T-helper 1 cell treated with Interleukin-12 subunit alpha and Interleukin-12 subunit beta and Interleukin-4 antibody, amounts not matched to agents 30 ng/mL and 1 ng/mL, for 36 hours (primary cell): Measurements from ENCODE around the gene MREG. TPM values are rescaled to one million over a fixed set of nuclear protein-coding genes. Genes with fewer than 3 reads are reported as not detected.
"Not testable (repeated sequence)": the region's sequence is repeated elsewhere in the genome, so short reads cannot be mapped to it uniquely, and the experiment has no call there.

Source experiments
- intact Hi-C: fragments of 100-400 bp; cut with micrococcal nuclease; formaldehyde crosslinking; loops from one replicate; pipeline ENCODE4 v1.15.1; 2024
- total RNA-seq: library from RNA; stranded (reverse); gene quantifications from 2 replicates; pipeline ENCODE4 v1.2.3, GENCODE V29; 2022

Gene MREG
- total RNA-seq, 1 donor from 2014 or later, result 8.7 TPM

DNA sequence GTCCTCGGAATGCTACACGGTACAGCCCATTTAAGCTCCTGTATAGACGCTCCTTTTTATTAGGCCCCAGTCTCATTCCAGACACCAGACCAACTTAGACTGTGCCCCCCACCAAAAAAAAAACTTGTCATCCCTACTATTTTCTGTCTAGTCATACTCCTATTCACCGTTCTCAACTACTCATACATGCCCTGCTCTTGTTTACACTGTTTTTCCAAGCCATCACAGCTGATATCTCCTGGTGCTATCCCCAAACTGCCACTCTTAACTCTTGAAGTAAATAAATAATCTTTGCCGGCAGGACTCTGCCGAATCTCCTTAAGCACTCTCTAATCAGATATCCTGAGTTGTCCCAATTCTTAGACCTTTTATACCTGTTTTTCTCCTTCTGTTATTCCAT, 86.4 kb downstream of the MREG start:
- intact Hi-C loops, result not testable (repeated sequence)

DNA sequence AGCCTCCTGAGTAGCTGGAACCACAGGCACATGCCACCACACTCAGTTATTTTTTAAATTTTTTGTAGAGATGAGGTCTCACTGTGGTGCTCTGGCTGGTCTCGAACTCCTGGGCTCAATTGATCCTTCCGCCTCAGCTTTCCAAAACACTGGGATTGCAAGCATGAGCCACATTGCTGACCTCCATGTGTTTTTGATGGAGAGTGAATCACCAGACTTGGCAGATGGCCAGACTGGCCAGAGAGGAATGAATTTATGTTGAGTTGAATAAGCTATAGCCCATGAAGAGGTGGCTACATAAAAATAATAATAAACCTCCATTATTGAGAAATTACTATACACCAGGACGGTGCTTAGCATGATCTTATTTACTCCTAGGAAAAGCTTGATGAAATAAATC, 91.5 kb downstream of the MREG start:
- intact Hi-C loops, result no loop called here

DNA sequence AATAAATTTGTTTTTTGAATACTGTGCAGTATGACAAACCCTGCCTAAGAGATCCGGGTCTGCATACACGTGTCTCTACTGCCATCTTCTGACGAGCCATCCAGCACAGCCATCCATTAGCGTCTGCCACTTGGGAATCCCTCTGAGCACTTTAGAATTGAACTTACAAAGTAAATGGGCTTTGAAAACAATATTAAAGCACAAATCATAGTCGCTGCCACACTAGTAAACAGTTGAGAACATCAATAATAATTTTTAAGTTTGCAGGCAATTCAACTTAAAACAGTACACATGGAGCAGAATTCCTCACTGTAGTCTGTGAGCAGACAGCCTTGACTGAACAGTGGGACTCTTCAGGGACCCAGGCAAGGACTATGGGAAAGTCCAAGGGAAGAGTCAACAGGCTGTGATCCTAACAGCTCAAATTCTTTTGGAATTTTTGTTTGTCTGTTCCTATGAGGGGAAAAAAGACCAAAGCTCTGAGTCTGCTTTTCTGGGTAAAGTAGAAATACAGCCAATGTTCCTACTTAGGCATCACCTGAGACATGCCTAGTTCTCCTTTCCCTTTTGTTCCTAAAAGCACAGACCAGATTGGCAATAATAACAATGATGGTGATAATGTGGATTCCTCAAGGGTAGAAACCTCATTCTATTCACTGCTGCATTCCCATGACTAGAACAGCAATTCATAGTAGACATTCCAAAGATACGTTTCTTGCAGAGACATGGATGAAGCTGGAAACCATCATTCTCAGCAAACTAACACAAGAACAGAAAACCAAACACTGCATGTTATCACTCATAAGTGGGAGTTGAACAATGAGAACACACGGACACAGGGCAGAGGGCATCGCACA, 92.9 kb downstream of the MREG start:
- intact Hi-C loops, result loop anchor here (1.0 kb wide), 2 partner anchors 466 to 650 kb away; no protein-coding TSS in a partner anchor

DNA sequence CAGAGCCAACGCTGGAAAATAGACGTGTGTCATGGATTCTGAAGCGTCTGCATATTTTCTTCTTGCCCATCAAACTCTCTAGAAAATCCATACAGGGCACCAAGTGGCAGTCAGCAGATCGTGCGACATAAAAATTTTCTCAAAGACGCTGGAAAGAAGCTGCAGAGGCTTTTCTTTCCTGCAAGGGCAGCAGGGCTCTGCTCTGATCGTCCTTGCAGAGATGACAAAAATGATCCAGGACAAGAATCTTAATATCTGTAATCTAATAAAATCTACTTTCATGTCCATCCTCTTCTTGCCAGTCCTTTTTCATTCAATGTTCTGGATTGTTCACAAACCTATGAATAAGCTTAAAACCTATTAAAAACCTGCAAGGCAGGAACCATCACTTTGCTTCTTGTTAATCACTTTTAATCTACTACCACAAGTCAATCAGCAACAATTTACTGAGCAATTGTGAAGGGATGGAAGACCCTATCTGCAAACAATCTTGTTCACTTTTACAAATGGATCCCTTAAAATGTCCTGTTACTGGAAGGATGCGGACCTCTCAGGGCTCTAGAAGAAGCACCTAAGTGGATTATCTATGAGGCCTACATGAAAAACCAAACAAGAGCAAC, 93.6 kb downstream of the MREG start:
- intact Hi-C loops, result loop anchor here (1.0 kb wide), 2 partner anchors 465 to 649 kb away; no protein-coding TSS in a partner anchor

DNA sequence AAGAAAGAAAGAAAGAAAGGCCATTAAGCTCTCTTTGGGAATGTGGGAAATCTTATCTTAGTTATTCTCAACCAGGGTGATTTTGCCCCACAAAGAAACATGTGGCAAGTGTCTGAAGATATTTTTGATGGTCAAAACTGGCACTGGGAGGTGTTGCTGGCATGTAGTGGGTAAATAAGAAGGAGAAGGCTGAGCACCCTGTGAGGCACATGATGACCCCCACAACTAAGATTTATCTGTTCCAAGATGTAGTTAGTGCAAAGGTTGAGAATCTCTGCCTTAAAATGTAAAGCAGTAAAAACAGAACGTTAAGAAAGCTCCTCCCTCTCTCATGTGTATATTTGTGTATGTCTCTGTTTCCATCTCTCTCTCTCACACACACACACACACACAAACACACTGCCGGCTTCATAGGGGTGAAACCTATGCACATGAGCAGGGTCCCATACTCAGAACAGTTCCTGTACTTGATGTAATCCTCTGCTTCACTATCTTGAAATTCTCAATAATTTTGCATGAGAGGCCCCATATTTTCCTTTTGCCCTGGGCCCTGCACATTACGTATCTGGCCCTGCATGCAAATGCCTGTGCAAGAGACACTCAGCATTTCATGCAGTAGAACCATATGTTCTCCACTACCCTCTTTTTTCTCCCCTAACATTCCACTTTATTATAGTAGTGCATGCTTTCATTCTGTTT, 94.3 kb downstream of the MREG start:
- intact Hi-C loops, result no loop called here

DNA sequence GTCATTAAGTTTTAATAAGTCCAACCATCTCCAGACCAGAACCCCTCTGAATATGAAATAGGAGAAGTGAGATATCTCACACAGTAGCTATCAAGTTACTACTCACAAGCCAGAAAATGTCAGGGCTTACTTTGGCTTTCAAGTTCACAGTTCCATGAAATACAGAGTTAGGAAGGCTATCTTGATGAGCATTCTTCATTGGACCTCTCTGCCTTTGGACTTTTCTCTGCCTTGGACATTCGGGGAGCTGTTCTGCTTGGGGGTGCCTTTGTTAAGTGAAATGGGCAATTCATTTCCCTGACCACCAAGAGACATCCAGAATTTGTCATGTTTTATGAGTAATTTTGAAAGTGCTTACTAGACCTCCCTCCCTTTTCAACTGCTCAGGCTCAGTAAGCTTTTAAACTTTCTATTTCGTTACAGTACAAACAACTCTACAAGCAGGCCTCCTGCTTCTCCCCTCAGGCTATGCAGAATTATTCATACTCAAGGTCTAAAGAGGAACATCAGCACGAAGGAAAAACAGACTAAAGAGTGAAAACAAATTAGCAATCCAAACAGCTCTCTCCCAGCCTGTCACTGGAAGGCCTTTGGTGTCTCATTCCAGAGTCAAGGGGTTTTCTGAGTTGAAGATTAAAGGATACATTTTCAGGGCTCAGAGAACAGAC, 95.3 kb downstream of the MREG start:
- intact Hi-C loops, result no loop called here

DNA sequence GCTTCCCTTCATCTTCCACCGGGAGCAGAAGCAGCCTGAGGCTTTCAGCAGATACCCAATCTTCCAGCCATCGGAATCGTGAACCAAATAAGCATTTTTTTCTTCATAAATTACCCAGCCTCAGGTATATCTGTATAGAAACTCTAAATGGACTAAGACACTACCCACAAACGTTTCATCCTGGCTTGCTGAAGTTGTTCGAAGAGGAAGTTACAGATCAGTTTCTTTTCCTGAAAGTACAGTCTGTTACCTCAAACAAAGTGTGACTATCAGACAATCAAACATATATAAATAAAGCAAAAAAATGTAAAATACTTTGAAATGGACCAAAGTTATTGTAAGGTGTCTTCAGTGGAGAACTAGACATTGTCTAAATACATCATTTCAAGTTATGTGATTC, 97.9 kb downstream of the MREG start:
- intact Hi-C loops, result no loop called here

DNA sequence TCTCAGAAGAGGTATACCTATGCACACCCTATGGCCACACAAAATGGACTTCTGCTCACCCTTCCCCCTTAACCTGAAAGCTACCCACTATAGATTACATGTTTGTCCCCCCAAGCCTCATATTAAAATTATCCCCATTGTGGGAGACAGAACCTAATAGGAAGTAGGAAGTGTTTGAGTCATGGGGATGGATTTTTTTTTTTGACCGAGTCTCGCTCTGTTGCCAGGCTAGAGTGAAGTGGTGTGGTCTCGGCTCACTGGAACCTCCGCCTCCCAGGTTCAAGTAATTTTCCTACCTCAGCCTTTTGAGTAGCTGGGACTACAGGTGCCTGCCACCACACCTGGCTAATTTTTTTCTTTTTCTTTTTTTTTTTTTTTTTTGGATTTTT, 98.6 kb downstream of the MREG start:
- intact Hi-C loops, result no loop called here

DNA sequence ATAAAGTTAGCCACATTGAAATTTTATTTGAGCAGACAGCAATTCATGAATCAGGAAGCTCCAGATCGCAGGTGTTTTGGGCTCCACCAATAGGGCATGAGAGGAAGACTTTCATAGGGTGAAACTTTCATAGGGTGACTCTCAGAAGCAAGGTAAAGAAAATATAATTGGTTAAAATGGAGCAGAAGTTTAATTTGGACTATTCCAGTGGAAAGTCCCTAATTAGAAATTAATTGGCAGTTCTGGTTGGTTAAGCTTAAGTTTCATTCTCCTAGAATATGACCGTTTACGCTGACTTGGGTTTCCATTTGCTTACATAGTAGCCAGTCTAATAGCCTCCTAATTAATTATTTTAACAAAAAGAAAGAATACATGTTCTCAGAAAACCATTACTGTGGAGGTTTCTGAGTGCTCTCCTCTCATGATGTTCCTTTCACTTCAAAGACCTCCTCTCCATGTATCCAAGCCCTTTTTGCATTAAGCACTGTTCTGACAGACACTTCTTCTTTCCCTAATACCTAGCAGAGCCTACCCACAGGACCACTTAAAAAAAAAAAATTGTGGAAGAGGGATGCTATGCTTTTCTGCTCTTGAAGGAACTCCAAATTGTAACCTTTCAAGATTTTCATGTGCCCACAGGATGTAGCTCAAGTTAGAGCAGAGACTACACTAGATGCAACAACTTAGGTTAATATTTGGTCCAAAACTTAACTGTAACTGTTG, 99.1 kb downstream of the MREG start:
- intact Hi-C loops, result no loop called here

DNA sequence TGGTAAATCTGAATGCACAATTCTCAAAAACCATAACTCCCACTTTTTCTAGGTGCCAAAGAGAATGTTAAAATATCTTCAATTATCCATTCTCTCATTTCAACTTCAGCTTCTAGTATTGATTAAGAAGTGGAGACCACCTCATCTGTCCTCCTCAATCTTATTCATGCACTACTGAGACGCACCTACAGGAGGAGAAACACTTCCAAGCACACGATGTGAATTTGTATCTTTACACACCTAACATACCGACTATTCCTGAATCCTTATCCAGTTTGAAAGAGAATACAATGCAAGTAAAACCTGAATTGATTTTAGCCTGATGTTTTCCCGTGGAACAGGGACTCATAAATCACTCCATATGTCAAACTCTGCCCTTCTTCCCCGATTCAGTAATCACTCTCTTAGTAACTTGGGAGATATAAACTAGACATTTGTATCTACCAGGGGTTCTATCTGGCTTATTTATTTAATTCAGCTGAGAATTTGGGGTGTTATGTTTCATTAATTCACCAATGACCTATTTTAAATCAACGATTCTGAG, 101.0 kb downstream of the MREG start:
- intact Hi-C loops, result no loop called here

DNA sequence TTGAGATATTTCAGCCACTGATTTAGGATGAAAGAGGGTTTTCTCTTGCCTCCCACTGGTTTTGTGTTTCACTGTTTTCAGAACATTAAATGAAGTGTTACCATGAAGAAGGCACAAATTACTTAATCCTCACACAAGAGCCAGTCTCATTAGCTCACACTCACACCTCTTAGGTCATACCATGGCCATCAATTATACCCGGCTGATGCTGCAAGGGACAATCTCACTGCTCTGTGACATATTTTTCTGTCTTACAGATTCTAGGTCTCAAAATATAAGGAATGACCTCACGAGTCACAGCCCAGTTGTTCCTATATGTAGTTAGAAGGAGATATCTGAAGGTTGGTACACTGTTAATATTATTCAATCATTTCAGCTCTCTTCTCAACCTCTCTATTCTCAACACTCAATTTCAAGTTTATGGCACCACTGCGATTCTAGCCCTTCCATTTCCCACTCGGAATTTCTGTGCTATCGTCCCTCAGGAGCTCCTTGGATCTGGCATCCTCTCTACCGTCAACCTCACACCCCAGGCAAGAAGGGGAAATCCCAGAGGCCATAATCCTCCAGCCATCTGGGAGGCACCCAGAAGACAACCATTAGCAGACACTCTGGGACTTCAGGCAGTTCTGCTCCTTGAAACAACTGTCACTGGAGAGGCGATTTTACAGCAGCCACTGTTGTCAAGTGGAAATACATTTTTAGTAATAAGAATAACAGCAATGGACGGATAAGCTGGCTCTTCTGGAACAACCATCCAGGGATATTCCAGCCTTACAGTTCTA, 101.9 kb downstream of the MREG start:
- intact Hi-C loops, result no loop called here

DNA sequence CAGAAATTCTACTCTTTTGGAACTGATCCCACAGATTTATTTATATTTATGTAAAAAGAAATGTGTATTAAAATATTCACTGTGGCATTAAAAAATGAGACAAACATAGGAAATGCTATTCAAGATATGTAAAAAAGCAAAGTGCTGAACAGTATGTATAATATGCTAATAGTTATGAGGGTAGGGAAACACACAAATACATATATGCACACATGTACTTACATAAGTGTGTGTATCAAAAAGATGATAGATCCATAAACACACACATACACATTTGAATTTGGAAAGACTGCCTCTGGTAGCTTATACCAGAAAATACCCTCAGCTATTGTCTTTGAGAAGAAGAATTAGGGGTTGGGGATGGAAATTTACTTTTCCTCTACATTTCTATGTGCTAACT, 103.2 kb downstream of the MREG start:
- intact Hi-C loops, result no loop called here

DNA sequence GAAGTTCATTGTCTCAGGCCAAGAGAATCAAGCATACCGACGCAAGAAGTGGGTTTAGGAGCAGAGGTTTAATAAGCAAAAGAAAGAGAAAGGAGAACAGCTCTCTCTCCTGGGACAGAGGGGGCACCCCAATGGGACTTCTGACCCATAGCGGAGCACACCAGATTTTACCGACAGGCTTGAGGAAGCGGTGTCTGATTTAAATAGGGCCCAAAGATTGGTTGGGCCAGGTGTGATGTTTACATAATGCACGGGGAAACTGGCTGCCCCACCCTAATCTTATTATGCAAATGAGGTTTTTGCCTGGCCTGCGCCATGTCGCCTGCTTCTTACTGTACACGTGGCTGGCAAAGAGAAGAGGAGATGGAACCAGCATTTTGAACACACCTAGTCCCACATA, 106.2 kb downstream of the MREG start:
- intact Hi-C loops, result no loop called here

DNA sequence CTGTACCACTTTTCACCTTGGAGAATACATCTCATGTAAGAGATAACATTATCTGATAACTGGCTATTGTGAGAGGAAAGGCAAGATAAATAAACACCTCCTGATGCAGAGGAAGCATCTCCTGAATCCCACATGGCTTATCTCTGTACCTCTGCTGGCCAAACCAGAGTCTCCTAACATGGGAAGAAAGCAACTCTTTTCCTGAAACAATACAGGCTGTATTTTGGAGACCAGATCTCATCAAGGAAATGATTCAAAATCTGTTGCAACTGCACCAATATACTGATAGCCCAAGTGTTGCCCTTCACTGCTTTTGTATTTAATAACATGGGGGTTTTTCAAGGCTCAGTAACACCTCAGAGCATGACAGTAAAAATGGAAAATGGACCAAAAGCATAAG, 106.9 kb downstream of the MREG start:
- intact Hi-C loops, result no loop called here

DNA sequence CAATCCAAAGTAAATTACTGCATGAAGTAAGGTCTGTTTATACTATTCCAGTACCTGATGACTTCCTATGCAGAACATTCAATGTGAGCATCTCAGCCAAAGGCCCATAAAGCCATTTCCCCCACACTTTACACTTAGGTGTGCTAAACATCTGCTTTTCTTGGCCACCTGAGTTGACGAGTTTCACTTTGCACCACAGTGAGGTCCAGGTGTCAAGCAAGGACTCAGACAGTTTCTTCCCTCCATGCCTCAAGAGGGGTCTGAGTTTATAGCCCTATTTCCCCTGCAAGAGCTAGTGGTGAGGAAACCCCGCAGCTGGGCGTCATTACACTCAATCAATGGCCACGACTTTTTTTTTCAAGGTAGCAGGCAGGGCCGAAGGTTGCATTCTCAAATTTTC, 107.7 kb downstream of the MREG start:
- intact Hi-C loops, result no loop called here

DNA sequence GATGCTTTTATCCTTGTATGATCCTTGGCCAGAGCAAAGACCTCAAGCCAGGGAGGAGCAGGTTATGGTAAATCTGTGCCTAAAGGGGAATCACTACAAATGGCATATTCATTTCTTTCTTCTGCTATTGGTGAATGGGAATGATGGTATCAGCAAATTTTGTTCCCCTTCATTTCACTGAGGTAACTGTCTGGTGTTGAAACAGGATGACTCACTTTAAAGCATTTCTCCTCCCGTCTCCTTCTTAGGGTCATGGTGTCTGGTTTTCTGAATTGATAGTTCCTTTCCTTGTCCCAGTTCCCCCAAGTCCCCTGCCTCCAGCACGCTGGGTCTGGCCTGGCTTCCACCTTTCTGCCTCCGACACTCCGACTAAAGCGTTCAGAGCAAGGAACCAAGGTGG, 109.2 kb downstream of the MREG start:
- intact Hi-C loops, result no loop called here

DNA sequence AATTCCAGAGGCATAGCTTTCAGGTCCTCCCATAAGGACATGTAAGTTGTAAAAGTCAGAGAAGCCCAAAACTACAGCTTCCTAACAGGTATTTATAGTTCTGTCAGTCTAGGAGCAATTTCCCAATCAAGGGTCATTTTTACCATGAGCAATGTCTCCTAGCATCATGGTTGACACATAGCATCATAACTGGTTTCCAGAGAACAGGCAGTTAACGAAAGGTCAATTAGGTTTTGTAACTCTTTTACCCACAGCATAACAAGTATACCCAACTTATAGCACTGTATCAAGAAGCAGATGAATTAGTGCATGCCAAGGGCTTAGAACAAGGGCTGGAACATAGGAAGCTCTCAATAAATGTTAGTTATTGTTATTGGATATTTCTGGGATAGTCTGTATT, 110.1 kb downstream of the MREG start:
- intact Hi-C loops, result no loop called here

DNA sequence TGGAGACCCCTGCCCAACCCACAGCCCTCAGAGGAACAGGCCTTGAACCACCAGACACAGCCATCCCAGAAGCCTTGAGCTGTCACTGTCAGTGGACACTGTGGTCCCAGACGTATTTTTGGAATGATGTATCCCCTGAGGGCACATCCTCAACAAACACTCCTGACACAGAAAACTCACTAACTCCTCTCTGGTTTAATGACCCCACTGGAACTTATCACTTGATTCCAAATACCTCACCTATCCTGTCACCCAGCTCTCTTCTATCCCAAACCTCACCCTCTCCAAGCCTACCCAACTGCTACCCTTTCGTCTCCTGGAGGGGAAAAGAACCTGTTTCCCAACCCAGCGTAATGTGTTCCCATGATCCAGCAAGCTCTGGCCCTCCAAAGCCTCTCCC, 111.6 kb downstream of the MREG start:
- intact Hi-C loops, result no loop called here

DNA sequence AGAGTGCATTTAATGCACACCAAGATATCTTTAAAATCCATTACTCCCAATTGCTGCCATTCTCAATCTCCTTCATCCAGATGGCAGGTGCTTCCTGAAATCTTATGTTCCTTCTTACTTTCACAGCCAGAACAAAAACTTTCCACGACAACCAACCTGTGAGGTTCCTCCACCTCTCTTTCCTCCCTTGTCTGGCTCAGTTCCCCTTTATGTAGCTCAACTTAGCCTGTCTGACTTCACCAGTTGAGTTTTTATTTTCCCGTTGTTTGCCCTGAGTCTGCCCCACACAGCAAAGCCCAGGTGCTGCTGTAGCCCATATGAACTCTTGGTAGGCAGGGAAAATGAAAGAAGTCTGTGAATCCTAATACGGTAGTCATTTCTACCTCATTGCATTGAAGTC, 112.5 kb downstream of the MREG start:
- intact Hi-C loops, result no loop called here

DNA sequence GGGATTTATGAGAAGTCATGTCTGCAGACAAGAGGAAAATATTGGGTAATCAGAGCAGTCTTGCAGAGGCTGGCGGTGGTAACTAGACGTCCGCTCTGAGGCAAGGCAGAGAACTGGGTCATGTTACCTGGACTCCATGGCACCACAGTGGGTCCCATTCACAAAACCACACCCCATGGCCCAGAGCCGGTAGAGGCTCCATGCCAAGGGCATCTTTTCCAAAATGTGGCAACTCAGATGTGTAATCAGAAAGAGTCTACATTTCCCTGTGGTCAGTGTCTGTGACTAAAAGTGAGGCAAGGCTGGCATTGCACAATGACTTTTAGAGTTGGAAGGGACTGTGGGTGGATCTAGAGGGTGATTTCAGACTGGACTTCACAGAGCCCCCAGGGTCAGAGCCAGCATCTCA, 113.1 kb downstream of the MREG start:
- intact Hi-C loops, result no loop called here
